HG03558 (cell line): ENCODE measurements around the gene POLR3K.

Source experiments
- ATAC-seq: cut with Tn5 transposase; IDR thresholded peaks from one replicate; pipeline ENCODE4 v1.9.1; 2021; ENCODE audit warnings: moderate number of reproducible peaks; ENCODE audit not compliant: unreplicated experiment; ENCODE audit errors: extremely low read depth

POLR3K gene

DNA sequence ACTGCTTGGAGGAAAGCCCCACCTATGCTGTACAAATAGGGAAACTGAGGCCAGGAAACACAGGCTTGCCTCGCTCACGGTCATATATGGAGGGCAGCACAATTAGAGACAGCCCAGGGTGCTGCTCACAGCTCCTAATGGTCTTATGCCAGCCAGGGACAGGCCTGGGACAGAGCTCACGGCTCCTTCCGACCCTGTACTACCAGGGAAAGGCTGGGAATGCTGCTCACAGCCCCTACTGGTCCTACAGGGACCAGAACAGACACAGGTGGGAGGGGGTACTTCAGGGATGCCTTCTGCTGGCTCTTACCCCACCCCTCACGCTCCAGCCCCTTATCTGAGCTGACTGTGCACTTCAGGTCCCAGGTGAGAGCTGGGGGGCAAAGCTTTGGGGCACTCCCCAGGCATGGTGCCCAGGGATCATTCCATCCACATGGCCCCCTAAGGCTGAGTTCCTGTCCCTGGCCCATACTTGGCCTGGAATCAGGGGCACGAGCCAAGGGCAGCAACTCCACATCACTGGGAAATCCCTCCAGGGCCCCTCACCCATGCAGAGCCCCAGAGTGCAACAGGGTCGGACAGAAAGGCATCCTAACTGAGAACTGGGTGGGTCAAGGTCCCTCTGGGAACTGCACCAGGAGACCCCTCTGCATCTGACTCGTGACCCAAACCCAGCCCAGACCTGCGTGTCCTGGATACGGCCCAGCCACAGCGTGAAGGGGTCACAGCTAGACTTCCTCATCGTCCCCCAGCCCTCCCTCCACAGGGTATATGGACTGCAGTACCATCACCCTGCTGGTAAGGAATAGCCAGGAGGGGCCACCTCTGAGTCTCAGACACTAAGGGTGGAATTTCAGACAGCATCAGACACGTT lies 13.1 kb upstream of the POLR3K start:
- ATAC-seq, result no peak

DNA sequence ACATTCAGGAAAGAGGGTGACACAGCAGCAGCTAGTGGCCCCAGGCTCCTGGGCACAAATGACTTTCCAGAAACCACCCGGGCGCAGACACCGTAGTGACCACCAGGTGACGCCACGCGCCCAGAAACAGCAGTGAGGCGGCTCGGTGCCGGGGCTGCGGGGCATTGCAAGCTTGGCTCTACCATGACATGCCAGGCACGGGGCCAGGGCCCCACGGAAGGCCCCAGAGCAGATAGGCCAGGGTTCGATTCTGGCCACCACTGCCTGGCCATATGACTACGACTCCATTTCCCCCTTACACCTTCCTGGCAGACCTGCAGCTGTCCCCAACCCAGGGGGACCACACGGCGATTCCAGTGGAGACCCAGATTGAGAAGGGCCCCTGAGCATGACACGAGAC lies 12.3 kb upstream of the POLR3K start:
- ATAC-seq, result no peak

DNA sequence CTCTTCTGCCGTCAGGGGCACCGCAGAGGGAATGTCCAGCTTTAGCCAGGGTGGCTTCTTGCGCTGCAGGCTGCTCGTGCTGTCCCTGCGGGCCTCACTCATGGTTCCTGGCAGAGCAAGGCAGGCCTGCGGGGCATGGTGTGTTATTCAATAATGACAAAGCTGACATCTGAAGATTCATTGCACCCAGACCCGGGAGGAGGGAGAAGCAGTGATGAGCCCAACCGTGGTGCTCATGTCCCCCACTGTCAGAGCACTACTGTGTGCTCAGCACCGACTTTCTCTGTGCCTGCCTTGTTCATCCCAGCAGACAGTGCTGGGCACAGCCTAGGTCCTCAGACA lies 11.5 kb upstream of the POLR3K start:
- ATAC-seq, result no peak

DNA sequence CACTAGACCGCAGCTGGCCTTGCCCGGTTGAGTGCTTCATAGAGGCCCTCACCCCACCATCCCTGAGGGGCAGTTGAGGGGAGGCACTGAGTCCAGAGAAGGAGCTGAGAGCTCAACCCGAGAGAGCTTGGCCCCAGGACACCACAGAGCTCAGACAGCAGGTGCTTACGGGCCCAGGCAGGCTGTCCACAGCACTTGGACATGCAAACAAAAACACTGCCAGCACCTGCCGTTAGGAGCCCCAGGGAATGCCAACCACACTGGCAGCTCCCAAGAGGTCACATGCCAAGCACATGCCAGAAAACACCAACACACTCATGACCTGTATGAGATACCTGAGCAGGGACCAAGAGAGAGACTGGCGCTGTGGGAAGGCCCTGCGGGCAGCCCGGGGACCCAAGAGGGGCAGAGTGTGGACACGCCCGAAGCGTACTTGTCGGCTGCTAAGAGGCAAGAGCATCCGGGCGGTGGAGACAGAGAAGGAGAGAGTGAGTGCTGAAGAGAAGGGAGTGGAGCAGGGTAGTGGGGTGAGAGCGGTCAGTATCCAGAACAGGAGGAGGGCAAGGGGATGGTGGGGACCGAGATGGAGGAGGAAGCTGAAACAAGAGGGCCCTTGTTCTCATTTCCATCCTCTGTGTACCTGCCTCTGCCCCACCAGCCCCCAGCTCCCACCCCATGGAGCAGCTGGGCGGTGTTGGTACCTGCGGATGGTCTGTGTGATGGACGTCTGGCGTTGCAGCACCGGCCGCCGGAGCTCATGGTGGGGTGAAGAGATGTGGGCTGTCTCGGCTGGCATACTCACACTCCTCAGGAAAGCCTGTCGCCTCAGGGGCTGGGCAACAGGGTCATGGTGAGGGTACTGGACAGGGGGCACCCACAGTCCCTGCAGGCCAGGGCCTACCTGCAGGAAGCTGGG lies 10.8 kb upstream of the POLR3K start:
- no peak for ATAC-seq

DNA sequence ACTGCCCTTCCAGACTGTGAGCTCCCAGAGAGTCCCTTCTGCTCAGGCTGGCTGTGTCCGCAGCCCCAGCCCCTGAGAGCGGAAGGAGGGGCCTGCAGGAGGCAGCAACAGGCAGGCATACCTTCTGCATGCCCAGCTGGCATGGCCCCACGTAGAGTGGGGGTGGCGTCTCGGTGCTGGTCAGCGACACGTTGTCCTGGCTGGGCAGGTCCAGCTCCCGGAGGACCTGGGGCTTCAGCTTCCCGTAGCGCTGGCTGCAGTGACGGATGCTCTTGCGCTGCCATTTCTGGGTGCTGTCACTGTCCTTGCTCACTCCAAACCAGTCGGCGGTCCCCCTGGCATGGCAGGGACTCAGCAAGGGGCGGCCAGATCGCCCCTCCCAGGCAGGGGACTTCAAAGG lies 10.1 kb upstream of the POLR3K start:
- no peak for ATAC-seq

DNA sequence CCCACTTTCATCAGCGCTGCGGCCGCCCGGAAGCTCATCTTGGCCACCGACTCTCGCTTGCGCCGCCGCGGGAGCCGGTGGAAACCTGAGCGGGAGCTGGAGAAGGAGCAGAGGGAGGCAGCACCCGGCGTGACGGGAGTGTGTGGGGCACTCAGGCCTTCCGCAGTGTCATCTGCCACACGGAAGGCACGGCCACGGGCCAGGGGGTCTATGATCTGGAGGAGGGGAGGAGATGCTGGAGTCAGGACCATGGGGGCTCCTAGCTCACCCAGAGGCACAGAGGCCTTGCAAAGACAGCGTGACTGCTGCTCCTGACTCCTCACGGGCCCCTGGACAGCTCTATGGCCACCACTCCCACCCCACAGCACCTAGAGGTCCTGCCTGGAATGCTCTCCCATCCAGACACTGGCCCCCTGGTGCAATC lies 9.6 kb upstream of the POLR3K start:
- no peak for ATAC-seq

DNA sequence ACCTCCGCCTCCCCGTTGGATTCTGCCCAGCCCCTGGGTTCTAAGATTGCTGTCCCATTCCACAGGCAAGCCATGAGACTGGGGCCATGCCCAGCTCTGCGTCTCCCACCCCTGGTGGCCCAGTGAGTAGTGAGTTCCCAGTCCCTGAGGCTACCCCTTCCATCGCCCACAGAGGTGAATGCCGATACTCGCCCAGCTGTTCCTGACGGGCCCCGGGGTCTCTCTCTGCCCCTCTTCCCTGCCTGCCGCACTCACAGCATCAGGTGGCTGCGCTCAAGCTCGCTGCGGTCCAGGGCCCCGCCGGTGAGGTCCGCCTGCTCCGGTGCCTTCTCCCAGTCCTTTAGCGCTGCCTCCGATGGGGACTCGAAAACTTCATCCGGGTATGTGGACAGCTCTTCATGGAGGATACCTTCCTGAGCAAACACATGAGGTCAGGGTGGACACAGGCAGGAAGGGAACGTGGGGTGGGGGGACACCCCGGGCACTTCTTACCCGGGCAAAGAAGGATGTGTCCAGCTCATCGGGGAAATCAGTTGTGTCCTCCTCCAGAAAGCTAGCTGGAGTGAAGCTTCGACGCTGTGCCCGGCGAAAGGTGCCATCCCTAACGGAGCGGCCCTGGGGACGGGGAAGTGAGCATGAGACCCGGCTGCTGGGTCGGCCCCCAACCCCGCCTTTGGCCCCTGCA lies 9.0 kb upstream of the POLR3K start:
- ATAC-seq, result no peak

DNA sequence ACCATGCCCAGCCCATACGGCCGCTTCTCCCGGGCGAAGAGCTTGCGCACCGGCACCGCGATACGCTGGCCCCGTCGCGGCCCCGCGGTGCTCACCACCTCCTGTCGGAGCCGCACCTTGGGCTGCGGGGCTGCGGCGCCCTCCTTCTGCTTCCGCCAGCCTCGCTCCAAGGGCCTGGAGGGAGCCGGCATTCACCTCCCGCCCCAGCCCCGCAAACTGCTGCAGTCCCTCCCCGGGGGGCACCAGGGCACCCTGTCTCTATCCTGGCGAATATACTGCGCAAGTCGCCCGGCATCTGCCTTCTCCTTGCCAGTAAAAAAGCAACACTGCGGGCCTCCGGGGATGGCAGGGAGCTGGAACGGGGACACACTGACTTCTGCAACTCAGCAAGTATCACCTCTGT lies 8.5 kb upstream of the POLR3K start:
- ATAC-seq, result no peak

DNA sequence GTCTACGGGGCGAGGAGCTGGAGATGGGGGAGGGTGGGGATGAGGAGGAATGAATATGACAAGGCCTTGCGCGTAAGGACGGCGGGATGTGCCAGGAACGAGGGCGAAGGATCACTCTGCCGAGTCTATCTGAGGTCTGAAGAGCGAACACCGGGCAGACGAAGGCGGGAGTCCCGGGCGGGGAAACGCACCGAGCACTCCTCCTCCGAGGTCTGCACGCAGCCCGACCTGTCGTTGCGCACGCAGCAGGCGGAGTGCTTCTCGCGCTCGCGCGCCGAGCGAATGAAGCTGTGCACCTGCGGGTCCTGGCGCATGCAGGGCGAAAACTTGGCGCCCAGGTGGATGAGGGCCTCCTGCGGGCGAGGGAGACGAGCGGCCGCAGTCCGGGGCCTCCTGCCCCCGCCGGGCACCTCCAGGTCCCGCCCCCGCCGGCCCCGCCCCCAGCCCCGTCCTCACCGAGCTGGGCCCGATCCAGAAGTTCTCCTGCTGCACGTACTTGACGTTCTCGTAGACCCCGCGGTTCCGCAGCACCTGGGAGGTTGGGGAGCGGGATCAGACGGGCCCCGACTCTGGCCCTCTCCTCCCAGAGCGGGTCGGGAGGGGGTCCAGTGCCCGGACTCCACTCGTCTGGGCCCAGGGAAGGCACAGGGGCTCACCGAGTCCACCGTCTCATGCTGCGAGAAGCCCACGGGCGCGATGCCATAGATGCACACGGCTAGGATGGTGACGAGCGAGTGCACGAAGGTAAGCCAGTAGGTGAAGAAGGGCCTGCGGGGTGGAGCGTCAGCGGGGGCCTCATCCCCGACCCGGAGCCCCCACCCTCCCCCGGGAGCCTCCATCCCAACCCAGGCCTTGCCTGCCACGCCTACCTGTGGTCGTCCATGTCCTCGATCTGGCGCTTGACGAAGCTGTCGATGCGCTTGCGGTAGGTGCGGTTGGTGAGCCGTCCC lies 7.8 kb upstream of the POLR3K start:
- ATAC-seq, result no peak

DNA sequence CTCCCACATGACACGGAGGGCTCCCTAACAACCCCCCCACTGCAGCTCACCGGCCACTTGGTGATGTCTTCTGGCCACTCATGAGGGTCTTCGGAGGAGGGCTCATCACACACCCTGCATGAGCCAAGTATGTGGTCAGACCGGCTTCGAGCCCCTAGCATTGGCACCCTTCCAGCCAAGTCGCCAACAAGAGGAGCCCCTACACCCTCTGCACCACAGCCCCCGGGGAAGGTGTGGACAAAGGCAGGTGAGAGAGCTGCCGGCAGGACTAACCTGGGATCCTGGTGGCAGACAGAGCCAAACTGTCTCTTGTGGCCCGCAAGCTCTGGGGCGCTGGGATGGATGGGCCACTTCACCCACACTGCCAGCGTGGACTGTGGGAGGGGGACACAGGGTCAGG lies 6.8 kb upstream of the POLR3K start:
- no peak for ATAC-seq

DNA sequence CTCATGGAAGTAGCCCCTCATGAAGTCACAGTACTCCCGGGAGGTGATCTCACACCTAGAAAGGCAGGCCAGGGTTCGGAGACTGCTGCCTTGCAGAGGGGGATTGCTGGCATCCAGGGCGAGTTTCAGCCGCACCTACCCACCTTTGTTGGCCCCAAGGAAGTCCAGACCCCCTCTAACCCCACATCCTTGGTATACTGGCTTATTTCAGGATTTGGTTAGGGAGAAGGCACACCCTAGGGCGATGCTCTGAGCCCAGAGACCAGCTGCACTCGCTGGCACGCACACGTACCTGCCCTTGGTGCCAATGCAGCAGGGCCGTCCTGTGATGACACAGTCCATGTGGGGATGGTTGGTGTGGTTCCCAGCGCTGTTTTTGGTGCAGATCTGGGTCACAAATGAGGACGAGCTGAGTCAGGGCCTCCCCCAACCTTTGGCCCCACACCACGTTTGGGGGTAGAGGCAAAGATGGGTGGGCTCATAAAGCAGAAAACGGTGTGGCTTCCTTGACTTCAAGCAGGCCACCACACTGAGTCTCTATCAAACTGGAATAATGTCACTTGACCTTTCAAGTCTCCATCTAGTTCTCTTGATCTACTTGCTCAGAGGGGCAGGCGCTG lies 6.1 kb upstream of the POLR3K start:
- ATAC-seq, result no peak

DNA sequence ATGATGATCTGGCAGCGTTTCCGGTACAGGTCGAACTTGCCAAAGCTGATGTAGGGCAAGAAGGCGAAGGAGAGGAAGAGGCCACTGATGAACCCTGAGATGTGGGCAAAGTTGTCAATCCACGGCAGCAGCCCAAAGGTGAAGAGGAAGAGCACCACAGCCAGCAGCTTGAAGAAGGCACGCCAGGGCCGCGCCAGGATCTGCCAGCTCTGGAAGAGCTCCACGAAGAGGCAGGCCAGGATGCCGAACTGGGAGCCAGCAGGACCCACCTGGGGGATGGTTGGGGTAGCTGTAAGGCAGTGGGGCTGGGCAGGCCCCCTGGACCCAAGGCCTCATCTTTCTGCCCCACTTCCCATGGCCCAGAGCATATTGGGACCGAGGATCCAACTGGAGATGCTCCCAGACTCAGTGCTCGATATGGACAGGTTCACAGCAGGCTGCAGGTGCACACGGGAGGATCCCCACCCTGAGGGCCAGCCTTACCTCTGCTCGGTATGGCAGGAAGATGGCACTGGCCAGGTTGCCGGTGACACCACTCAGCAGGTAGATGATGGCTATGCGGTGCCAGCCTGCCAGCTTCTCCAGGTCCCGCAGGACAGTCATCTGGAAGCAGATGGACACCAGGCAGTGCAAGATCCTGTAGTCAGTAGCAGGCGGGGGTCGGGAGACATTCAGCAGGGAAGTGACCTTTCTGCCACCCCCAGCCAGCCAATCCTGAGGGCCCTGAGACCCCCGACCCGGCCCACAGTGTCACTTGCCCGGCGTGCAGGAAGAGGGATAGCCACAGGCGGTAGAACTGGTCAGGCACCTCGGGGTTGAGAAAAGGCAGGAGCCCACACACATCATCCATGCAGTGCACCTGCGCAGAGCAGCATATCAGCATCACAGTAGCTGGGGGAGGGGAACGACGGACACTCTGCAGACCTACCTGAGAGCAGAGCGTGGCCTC lies 5.4 kb upstream of the POLR3K start:
- no peak for ATAC-seq

DNA sequence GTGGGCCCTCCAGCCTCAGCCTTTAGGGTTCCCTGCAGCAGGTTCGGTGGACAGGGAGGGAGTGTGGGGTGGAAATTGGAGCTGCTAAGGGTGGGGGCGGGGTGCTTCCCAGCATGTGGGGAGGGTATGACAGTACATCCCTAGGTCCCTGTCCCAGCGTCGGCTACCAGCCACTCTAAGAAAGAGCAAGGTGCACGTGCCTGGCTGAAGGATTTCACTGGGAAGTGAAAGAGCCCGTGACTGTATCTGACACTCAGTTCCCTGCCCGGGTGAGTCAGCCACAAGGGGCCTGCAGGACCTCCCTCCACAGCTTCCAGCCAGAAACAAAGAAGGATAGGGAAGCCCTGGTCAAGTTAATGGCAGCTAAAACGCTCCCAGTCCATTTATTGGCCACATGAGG lies 4.3 kb upstream of the POLR3K start:
- no peak for ATAC-seq

DNA sequence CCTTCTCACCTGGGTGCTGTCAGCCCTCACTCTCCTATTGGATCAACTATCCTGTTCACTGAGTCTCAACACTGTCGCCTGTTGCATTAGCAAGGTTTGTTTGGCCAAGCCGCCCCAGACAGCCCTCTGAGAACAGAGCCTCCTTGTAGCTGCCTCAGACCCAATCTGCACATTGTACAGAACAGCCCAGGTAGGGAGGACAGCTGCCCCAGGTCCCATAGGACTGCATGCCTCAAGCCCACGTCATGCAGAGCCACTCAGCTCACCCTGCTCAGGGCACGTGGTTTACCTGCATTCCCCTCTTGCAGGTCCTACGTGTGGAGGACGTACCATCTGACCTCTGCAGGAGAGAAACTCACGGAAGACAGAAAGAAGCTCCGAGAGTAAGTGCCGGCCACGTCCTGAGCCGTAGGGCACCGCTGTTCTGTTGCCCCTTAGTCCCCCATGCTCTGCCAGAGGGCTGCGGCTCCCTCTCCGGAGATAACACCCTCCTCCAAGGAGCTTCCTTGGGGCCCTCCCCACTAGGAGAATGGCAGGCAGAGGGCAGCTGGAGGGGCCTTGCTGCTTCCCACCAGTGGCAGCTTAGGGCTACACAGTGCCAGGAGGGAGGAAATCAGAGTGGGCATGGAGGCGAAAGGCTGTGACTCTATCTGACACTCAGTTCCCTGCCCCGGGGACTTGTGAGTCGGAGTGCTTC lies 3.0 kb upstream of the POLR3K start:
- no peak for ATAC-seq

DNA sequence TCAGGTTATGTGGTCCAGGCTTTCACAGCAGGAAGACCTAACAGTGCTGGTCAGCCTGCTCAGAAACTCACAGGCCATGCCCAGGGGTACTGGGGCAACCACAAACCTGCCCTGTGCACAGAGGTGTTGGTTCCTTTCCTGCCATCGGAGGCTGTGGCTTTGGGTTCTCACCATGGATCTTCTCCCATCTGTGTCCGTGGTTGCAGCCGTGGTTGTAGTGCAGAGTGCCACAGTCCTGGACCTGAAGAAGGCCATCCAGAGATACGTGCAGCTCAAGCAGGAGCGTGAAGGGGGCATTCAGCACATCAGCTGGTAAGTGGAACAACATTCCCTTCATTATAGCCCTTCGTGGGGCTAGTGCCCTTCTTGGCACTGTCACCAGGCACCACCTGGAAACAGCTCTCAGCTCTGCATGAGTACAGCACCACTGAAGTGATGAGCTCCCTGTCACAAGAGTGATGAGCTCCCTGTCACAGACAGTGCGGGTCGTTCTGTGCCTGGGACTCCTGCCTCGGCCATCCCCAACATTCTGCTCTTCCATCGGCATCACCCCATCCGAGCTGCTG lies 2.2 kb upstream of the POLR3K start:
- ATAC-seq, result no peak

DNA sequence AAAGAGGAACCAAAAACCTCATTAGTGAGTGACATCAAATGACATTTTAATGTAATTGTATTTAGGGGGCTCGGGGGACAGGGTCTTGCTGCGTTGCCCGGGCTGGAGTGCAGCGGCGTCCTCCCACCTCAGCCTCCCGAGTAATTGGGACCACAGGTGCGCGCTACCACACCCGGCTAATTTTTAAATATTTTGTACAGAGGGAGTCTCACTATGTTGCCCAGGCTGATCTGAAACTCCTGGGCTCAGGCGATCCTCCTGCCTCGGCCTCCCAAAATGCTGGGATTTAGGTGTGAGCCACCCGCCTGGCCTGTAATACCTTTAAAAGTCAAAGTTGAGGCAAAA lies 801 bp upstream of the POLR3K start:
- ATAC-seq, result no peak

DNA sequence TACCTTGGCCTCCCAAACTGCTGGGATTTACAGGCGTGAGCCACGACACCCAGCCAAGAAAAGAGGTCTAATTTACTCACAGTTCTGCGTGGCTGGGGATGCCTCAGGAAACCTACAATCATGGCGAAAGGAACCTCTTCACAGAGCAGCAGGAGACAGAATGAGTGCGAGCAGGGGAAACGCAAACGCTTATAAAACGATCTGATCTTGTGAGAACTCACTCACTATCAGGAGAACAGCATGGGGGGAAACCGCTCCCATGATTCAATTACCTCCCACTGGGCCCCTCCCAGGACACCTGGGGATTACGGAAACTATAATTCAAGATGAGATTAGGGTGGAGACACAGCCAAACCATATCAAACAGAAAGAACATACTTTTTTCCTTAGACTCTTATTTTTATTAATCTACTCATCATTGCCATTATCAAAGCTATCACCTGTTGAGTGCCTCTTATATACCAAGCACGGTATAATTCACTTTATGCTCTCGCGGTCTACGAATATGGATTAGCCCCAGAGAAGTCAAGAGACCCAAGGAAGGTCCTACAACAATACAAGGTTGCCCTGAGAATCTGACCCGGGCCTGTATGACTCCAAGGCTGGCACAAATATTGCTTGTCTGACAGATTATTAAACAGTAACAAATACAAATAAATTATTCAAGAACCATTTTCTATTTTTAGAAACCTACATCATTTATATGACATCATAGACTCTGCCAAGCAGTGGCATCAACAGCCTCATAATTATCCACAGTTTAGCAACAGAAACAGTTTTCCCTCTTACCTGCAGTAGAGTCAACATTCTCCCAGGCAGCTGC lies 2.4 kb downstream of the POLR3K start:
- no peak for ATAC-seq
